ENCODE data around the gene EVI2A. TPM values are rescaled to one million over a fixed set of nuclear protein-coding genes. Genes with fewer than 3 reads are reported as not detected.

The EVI2A gene
- polyA plus RNA-seq, 1 donor (not counting 4 experiments of a cell fraction or from before 2014, with no cell fraction given), result 0.12 TPM

- Histone ChIP-seq H3K4me1 (ENCODE audit: control insufficient read depth, extremely low read depth, insufficient read depth, low read length) (peaks cover 30% of the 10 kb centered on the region), H4K20me1 (ENCODE audit: control insufficient read depth, extremely low read depth, insufficient read depth, low read length) (no peaks in the 10 kb centered on the region), H3K79me2 (ENCODE audit: control insufficient read depth, insufficient read depth, low read length) (no peaks in the 10 kb centered on the region), H3K4me2 (ENCODE audit: control insufficient read depth, extremely low read depth, insufficient read depth, low read depth, low read length) (no peak overlapping the region), H3K27ac (ENCODE audit: control insufficient read depth, insufficient read depth, low read length) (no peak overlapping the region), H3K9me1 (ENCODE audit: control insufficient read depth, extremely low read depth, insufficient read depth, low read length) (no peaks in the 10 kb centered on the region), H3K36me3 (ENCODE audit: control insufficient read depth in 2 of 2, extremely low read depth in 1 of 2, insufficient read depth in 2 of 2, low read length in 2 of 2) (peaks cover 0 to 3% of the 10 kb centered on the region in 2 experiments), H3K27me3 (ENCODE audit: control insufficient read depth, extremely low read depth, insufficient read depth, low read length) (no peaks in the 10 kb centered on the region), H2AFZ (ENCODE audit: control insufficient read depth, low read length) (no peak overlapping the region), H3K9ac (ENCODE audit: control insufficient read depth, extremely low read depth, insufficient read depth, low read length) (no peak overlapping the region), H3K9me3 (ENCODE audit: control insufficient read depth, low read depth, low read length) (no peaks in the 10 kb centered on the region), H3K4me3 (ENCODE audit: control insufficient read depth in 2 of 3, extremely low read depth in 1 of 3, insufficient read depth in 2 of 3, low read depth in 1 of 3, low read length in 3 of 3) (no peak overlapping the region)
- no peak for TF ChIP-seq CTCF (optimal IDR thresholded peaks at IDR 0.05 in 1 of 3, IDR thresholded peaks at IDR 0.05 in 1 of 3, conservative IDR thresholded peaks at IDR 0.05 in 1 of 3; ENCODE audit: extremely low read depth in 1 of 3, insufficient read depth in 2 of 3, low read length in 3 of 3)
- TF ChIP-seq EZH2 (IDR thresholded peaks at IDR 0.05; ENCODE audit: low read length), result no peak
- FAIRE-seq (peak; percentile 9), DNase-seq (ENCODE audit: low read depth, low spot score) (no peak)
- dilution Hi-C loops (cut with MboI; ENCODE audit: extremely low pct_ligation_motif_present, low sequenced_read_pairs), result no loop called here
Observed at GRCh38 chr17:31323551-31323950, 2.1 kb upstream of the EVI2A start.

GRCh38 chr17:31321966-31322365 lies 544 bp upstream of the EVI2A start:
- no peaks in the 10 kb centered on the region for H3K9me3 ChIP-seq (ENCODE audit: control insufficient read depth, low read depth, low read length)
- no peak overlapping the region for H3K9ac ChIP-seq (ENCODE audit: control insufficient read depth, extremely low read depth, insufficient read depth, low read length)
- no peak overlapping the region for H3K27ac ChIP-seq (ENCODE audit: control insufficient read depth, insufficient read depth, low read length)
- H3K27me3 ChIP-seq (ENCODE audit: control insufficient read depth, extremely low read depth, insufficient read depth, low read length), result no peaks in the 10 kb centered on the region
- dilution Hi-C loops (cut with MboI; ENCODE audit: extremely low pct_ligation_motif_present, low sequenced_read_pairs), result no loop called here
- H3K36me3 ChIP-seq (ENCODE audit: control insufficient read depth in 2 of 2, extremely low read depth in 1 of 2, insufficient read depth in 2 of 2, low read length in 2 of 2), result no peaks in the 10 kb centered on the region
- peaks cover 20% of the 10 kb centered on the region for H3K4me1 ChIP-seq (ENCODE audit: control insufficient read depth, extremely low read depth, insufficient read depth, low read length)
- H3K4me2 ChIP-seq (ENCODE audit: control insufficient read depth, extremely low read depth, insufficient read depth, low read depth, low read length), result no peak overlapping the region
- DNase-seq (ENCODE audit: low read depth, low spot score) (no peak), FAIRE-seq (no peak)
- H3K4me3 ChIP-seq (ENCODE audit: control insufficient read depth in 2 of 3, extremely low read depth in 1 of 3, insufficient read depth in 2 of 3, low read depth in 1 of 3, low read length in 3 of 3), result no peak overlapping the region
- no peaks in the 10 kb centered on the region for H4K20me1 ChIP-seq (ENCODE audit: control insufficient read depth, extremely low read depth, insufficient read depth, low read length)
- no peaks in the 10 kb centered on the region for H3K79me2 ChIP-seq (ENCODE audit: control insufficient read depth, insufficient read depth, low read length)
- H3K9me1 ChIP-seq (ENCODE audit: control insufficient read depth, extremely low read depth, insufficient read depth, low read length), result no peaks in the 10 kb centered on the region
- TF ChIP-seq CTCF (optimal IDR thresholded peaks at IDR 0.05 in 1 of 3, IDR thresholded peaks at IDR 0.05 in 1 of 3, conservative IDR thresholded peaks at IDR 0.05 in 1 of 3; ENCODE audit: extremely low read depth in 1 of 3, insufficient read depth in 2 of 3, low read length in 3 of 3) (no peak), EZH2 (IDR thresholded peaks at IDR 0.05; ENCODE audit: low read length) (no peak)
- H2AFZ ChIP-seq (ENCODE audit: control insufficient read depth, low read length), result no peak overlapping the region

Measured in keratinocyte (primary cell).